IMR-90 (cell line): ENCODE results near the gene SAP30BP. TPM values are rescaled to one million over a fixed set of nuclear protein-coding genes. Genes with fewer than 3 reads are reported as not detected.

ENCODE experiments used
- ATAC-seq: fragments of 200-7000 bp; cut with Tn5 transposase; 2 replicates; pipeline ENCODE4 v1.9.1; 2020; ENCODE audit warnings: low read depth, mild to moderate bottlenecking, moderate library complexity
- BruUV-seq: library from RNA; stranded (reverse); fragments of 400-500 nt; replicated peaks from 2 replicates; lab custom pipeline; 2021; lab: Mats Ljungman, UMichigan
- CTCF ChIA-PET: fragments of 300-600 bp; formaldehyde crosslinking; extraction: SDS; loops from one replicate; lab custom pipeline; 2021; ENCODE audit warnings: antibody characterized with exemption; lab: Yijun Ruan, JAX
- POLR2A ChIA-PET: fragments of 300-600 bp; sonication (Branson Sonifier 250); formaldehyde crosslinking; loops from one replicate; lab custom pipeline; 2022; ENCODE audit warnings: antibody characterized with exemption; ENCODE audit not compliant: unreplicated experiment; lab: Charles Lee
- DNase-seq: peaks from one replicate; pipeline ENCODE4 v3.0.0; 2013
- H2AFZ ChIP-seq: replicated peaks from 2 replicates; pipeline ENCODE3; 2013; ENCODE audit warnings: low read length, mild to moderate bottlenecking; ENCODE audit not compliant: poor library complexity
- H2AK5ac ChIP-seq: 2 replicates; pipeline ENCODE4 v1.6.1; 2013; ENCODE audit warnings: low read depth, low read length, inconsistent platforms
- H2AK9ac ChIP-seq: replicated peaks from 2 replicates; pipeline ENCODE3; 2013; ENCODE audit warnings: mild to moderate bottlenecking, low read depth, low read length, moderate library complexity; ENCODE audit not compliant: poor library complexity
- H2BK120ac ChIP-seq: 2 replicates; pipeline ENCODE4 v1.6.1; 2013; ENCODE audit warnings: low read depth, low read length, inconsistent platforms
- H2BK15ac ChIP-seq: 3 replicates; pipeline ENCODE4 v1.6.1; 2013; ENCODE audit warnings: low read depth, low read length, inconsistent platforms
- H2BK20ac ChIP-seq: 2 replicates; pipeline ENCODE4 v1.6.1; 2013; ENCODE audit warnings: low read depth, mild to moderate bottlenecking, inconsistent platforms, low read length, moderate library complexity
- H2BK5ac ChIP-seq: 2 replicates; pipeline ENCODE4 v1.6.1; 2013; ENCODE audit warnings: mild to moderate bottlenecking, low read depth, low read length, inconsistent platforms; ENCODE audit not compliant: poor library complexity, severe bottlenecking
- H3K14ac ChIP-seq: replicated peaks from 2 replicates; pipeline ENCODE4 v1.6.1; 2013; ENCODE audit warnings: low read depth, low read length, inconsistent platforms
- H3K18ac ChIP-seq: 2 replicates; pipeline ENCODE4 v1.6.1; 2013; ENCODE audit warnings: low read depth, low read length, control low read depth
- H3K23ac ChIP-seq: 2 replicates; pipeline ENCODE4 v1.6.1; 2013; ENCODE audit warnings: low read depth, low read length, inconsistent platforms
- H3K27ac ChIP-seq: 2 replicates; pipeline ENCODE4 v1.5.1; 2013; ENCODE audit warnings: mild to moderate bottlenecking, control low read depth, low read length; ENCODE audit not compliant: insufficient read depth
- H3K27me3 ChIP-seq: 2 replicates; pipeline ENCODE4 v1.6.1; 2013; ENCODE audit warnings: low read length; ENCODE audit not compliant: control insufficient read depth, insufficient read depth
- H3K36me3 ChIP-seq: 2 replicates; pipeline ENCODE4 v1.6.1; 2013; ENCODE audit warnings: low read length, mixed read lengths; ENCODE audit not compliant: control insufficient read depth, insufficient read depth
- H3K4ac ChIP-seq: 2 replicates; pipeline ENCODE4 v1.6.1; 2013; ENCODE audit warnings: low read depth, low read length, inconsistent platforms
- H3K4me1 ChIP-seq: 2 replicates; pipeline ENCODE4 v1.6.1; 2013; ENCODE audit warnings: low read length, mixed read lengths; ENCODE audit not compliant: control insufficient read depth, insufficient read depth
- H3K4me2 ChIP-seq: 2 replicates; pipeline ENCODE4 v1.6.1; 2013; ENCODE audit warnings: low read depth, mild to moderate bottlenecking, control low read depth, low read length, moderate library complexity
- H3K4me3 ChIP-seq: 2 replicates; pipeline ENCODE4 v1.5.1; 2013; ENCODE audit warnings: low read depth, mild to moderate bottlenecking, control low read depth, low read length, moderate library complexity; ENCODE audit not compliant: insufficient read depth
- H3K56ac ChIP-seq: 2 replicates; pipeline ENCODE4 v1.6.1; 2013; ENCODE audit warnings: low read length, inconsistent platforms; ENCODE audit not compliant: insufficient read depth; ENCODE audit errors: extremely low read depth
- H3K79me1 ChIP-seq, 2 experiments: 2 replicates each; pipeline ENCODE4 v1.6.1; 2013; ENCODE audit warnings: low read length in 2 of 2, inconsistent platforms in 1 of 2, low read depth in 1 of 2
- H3K9ac ChIP-seq: 2 replicates; pipeline ENCODE4 v1.6.1; 2013; ENCODE audit warnings: low read depth, low read length, control low read depth
- H3K9me1 ChIP-seq: 2 replicates; pipeline ENCODE4 v1.6.1; 2013; ENCODE audit warnings: low read length, inconsistent platforms; ENCODE audit not compliant: insufficient read depth
- H3K9me3 ChIP-seq: 2 replicates; pipeline ENCODE4 v1.6.1; 2013; ENCODE audit warnings: low read length; ENCODE audit not compliant: control insufficient read depth, insufficient read depth
- H4K20me1 ChIP-seq: 2 replicates; pipeline ENCODE4 v1.6.1; 2013; ENCODE audit warnings: low read length, inconsistent platforms; ENCODE audit not compliant: insufficient read depth
- H4K5ac ChIP-seq: 2 replicates; pipeline ENCODE4 v1.6.1; 2013; ENCODE audit warnings: mild to moderate bottlenecking, low read depth, low read length, control low read depth
- H4K8ac ChIP-seq, 2 experiments: 2 replicates each; pipeline ENCODE4 v1.6.1; 2013; ENCODE audit warnings: low read depth in 2 of 2, low read length in 2 of 2, control low read depth in 1 of 2, inconsistent platforms in 1 of 2
- H4K91ac ChIP-seq: 2 replicates; pipeline ENCODE4 v1.6.1; 2013; ENCODE audit warnings: low read depth, low read length, inconsistent platforms; ENCODE audit not compliant: insufficient read depth
- BHLHE40 ChIP-seq: fragments of 150-350 bp; IDR thresholded peaks from 2 replicates; pipeline ENCODE4 v1.6.1; 2016; ENCODE audit warnings: mild to moderate bottlenecking, low read depth, low read length
- CEBPB ChIP-seq: IDR thresholded peaks from 2 replicates; pipeline ENCODE4 v1.6.1; 2012; ENCODE audit warnings: low read depth, low read length, improper control_type of control experiment
- CHD1 ChIP-seq: IDR thresholded peaks from 2 replicates; pipeline ENCODE4 v1.6.1; 2012; ENCODE audit warnings: low read depth, low read length, improper control_type of control experiment
- FOS ChIP-seq: fragments of 150-350 bp; IDR thresholded peaks from 2 replicates; pipeline ENCODE4 v1.6.1; 2016; ENCODE audit warnings: low read depth, low read length
- MAFK ChIP-seq: IDR thresholded peaks from 2 replicates; pipeline ENCODE4 v1.6.1; 2012; ENCODE audit warnings: low read depth, low read length, improper control_type of control experiment
- MAZ ChIP-seq: IDR thresholded peaks from 2 replicates; pipeline ENCODE4 v1.6.1; 2012; ENCODE audit warnings: low read depth, mild to moderate bottlenecking, low read length, improper control_type of control experiment, moderate library complexity, borderline replicate concordance
- MXI1 ChIP-seq: IDR thresholded peaks from 2 replicates; pipeline ENCODE4 v1.6.1; 2012; ENCODE audit warnings: low read depth, mild to moderate bottlenecking, low read length, moderate library complexity, borderline replicate concordance
- NFE2L2 ChIP-seq: fragments of 150-350 bp; IDR thresholded peaks from 2 replicates; pipeline ENCODE4 v1.6.1; 2016; ENCODE audit warnings: low read depth, mild to moderate bottlenecking, low read length
- POLR2A ChIP-seq: IDR thresholded peaks from 2 replicates; pipeline ENCODE4 v1.6.1; 2012; ENCODE audit warnings: mild to moderate bottlenecking, low read depth, low read length
- RAD21 ChIP-seq: IDR thresholded peaks from 2 replicates; pipeline ENCODE4 v1.6.1; 2012; ENCODE audit warnings: low read length, improper control_type of control experiment
- RCOR1 ChIP-seq: IDR thresholded peaks from 2 replicates; pipeline ENCODE4 v1.6.1; 2012; ENCODE audit warnings: mild to moderate bottlenecking, low read length, improper control_type of control experiment; ENCODE audit not compliant: insufficient replicate concordance
- RFX5 ChIP-seq: IDR thresholded peaks from 2 replicates; pipeline ENCODE4 v1.8.0; 2012; ENCODE audit warnings: low read depth, mild to moderate bottlenecking, low read length, moderate library complexity
- SMC3 ChIP-seq: fragments of 150-350 bp; IDR thresholded peaks from 2 replicates; pipeline ENCODE4 v1.6.1; 2016; ENCODE audit warnings: low read depth, mild to moderate bottlenecking, antibody characterized with exemption, low read length, moderate library complexity
- WGBS, 2 experiments: methylation state at CpG; one replicate each; pipeline versions ENCODE4 v1.1.5 to v1.1.7; 2013; ENCODE audit warnings: missing lambda C conversion rate in 2 of 2; ENCODE audit not compliant: insufficient read length in 1 of 2; ENCODE audit errors: extremely low coverage in 2 of 2; 5-methylcytosine and 5-hydroxymethylcytosine counted together
- dilution Hi-C: fragments of 300-500 bp; cut with HindIII; formaldehyde crosslinking; loops from one replicate; pipeline ENCODE4 v1.14.3; 2018; ENCODE audit warnings: low sequenced_read_pairs; ENCODE audit not compliant: unreplicated experiment
- in situ Hi-C: fragments of 300-500 bp; cut with MboI; formaldehyde crosslinking; loops from 3 replicates; pipeline ENCODE4 v1.14.3; 2019; ENCODE audit warnings: low sequenced_read_pairs, inconsistent platforms, mixed read lengths
- intact Hi-C: fragments of 100-400 bp; cut with micrococcal nuclease; formaldehyde crosslinking; loops from 2 replicates; pipeline ENCODE4 v1.10.0; 2022
- polyA plus RNA-seq, 3 experiments: library from polyadenylated mRNA; depleted of rRNA; stranded (reverse); fragments of >200 nt; gene quantifications; 2 replicates each; pipeline ENCODE4 v1.2.3, GENCODE V29; 2012; ENCODE audit warnings: low replicate concordance in 1 of 3
- total RNA-seq: library from RNA; depleted of rRNA; stranded (reverse); fragments of >200 nt; gene quantifications from 2 replicates; pipeline ENCODE4 v1.2.3, GENCODE V29; 2012
- TF ChIP-seq, protein P1 (sequence below): fragments of 150-350 bp; IDR thresholded peaks from 2 replicates; pipeline ENCODE4 v1.6.1; 2017; ENCODE audit warnings: mild to moderate bottlenecking, antibody characterized with exemption, low read length, low read depth
- TF ChIP-seq, protein P2 (sequence below): fragments of 150-350 bp; IDR thresholded peaks from 2 replicates; pipeline ENCODE4 v1.6.1; 2016; ENCODE audit warnings: low read depth, mild to moderate bottlenecking, low read length, moderate library complexity, borderline replicate concordance
- TF ChIP-seq, protein P3 (sequence below): conservative IDR thresholded peaks from 2 replicates; pipeline ENCODE4 v1.5.1; 2012; ENCODE audit warnings: mild to moderate bottlenecking, low read depth, low read length, improper control_type of control experiment

Gene SAP30BP
- total and polyA plus RNA-seq, 2 of the 4 experiments (the other 2 are of a cell fraction), result 70.4 to 139 TPM

DNA sequence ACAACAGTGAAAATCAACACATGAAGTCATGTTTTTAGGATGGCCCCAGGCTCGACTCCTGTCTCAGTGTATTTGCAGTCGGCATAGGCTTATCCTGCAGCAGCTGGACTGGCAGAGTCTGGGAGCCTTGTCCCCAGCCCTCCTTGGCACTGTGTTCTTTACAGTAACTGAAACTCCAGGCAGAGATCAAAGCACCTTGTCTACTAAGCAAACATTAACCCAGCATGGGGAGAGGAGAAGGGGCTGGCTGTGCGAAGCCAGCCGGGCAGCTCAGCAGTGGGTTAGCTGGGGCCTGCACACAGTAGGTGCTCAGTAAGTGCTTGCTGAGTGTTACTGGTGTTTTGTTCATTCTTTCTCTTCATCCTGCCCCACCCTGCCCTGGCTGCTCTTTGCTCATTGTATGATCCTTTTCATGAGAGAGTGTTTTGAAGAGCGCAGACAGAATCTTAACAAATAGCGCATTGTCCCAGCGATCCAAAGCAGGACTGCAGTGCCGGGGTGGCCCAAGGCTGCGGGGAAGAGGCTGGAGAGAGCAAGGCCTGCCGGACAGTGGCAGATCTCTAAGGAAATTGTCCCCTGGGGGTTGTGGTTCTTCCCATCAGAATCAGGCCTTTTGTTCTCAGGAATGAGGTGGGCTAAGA lies 30.6 kb downstream of the SAP30BP start:
- in situ Hi-C loops (no loop called here), intact Hi-C loops (no loop called here), dilution Hi-C loops (no loop called here)
- no peak overlapping the region for H2AK5ac ChIP-seq
- no CpG with 5 or more reads among the region's 10 CpGs for WGBS, 2 experiments
- H3K27ac ChIP-seq, result no peak overlapping the region
- H2AFZ ChIP-seq, result no peak overlapping the region
- TF ChIP-seq NFE2L2 (no peak), RFX5 (no peak), MAFK (no peak), FOS (no peak), CEBPB (no peak), POLR2A (no peak), BHLHE40 (no peak), RAD21 (no peak), MXI1 (no peak), MAZ (no peak), CHD1 (no peak), SMC3 (no peak), RCOR1 (no peak)
- TF ChIP-seq, protein P1, sequence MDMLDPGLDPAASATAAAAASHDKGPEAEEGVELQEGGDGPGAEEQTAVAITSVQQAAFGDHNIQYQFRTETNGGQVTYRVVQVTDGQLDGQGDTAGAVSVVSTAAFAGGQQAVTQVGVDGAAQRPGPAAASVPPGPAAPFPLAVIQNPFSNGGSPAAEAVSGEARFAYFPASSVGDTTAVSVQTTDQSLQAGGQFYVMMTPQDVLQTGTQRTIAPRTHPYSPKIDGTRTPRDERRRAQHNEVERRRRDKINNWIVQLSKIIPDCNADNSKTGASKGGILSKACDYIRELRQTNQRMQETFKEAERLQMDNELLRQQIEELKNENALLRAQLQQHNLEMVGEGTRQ, result no peak
- TF ChIP-seq, protein P2, sequence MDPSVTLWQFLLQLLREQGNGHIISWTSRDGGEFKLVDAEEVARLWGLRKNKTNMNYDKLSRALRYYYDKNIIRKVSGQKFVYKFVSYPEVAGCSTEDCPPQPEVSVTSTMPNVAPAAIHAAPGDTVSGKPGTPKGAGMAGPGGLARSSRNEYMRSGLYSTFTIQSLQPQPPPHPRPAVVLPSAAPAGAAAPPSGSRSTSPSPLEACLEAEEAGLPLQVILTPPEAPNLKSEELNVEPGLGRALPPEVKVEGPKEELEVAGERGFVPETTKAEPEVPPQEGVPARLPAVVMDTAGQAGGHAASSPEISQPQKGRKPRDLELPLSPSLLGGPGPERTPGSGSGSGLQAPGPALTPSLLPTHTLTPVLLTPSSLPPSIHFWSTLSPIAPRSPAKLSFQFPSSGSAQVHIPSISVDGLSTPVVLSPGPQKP, result no peak
- TF ChIP-seq, protein P3, sequence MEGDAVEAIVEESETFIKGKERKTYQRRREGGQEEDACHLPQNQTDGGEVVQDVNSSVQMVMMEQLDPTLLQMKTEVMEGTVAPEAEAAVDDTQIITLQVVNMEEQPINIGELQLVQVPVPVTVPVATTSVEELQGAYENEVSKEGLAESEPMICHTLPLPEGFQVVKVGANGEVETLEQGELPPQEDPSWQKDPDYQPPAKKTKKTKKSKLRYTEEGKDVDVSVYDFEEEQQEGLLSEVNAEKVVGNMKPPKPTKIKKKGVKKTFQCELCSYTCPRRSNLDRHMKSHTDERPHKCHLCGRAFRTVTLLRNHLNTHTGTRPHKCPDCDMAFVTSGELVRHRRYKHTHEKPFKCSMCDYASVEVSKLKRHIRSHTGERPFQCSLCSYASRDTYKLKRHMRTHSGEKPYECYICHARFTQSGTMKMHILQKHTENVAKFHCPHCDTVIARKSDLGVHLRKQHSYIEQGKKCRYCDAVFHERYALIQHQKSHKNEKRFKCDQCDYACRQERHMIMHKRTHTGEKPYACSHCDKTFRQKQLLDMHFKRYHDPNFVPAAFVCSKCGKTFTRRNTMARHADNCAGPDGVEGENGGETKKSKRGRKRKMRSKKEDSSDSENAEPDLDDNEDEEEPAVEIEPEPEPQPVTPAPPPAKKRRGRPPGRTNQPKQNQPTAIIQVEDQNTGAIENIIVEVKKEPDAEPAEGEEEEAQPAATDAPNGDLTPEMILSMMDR, result no peak
- ATAC-seq (no peak), DNase-seq (no peak)
- no peak overlapping the region for H4K8ac ChIP-seq
- no peak overlapping the region for H4K91ac ChIP-seq
- no peaks in the 10 kb centered on the region for H3K9me3 ChIP-seq
- peaks cover 48% of the 10 kb centered on the region for H4K20me1 ChIP-seq
- H2BK15ac ChIP-seq, result no peak overlapping the region
- H2BK20ac ChIP-seq, result no peak overlapping the region
- no peak overlapping the region for H3K4me2 ChIP-seq
- no peak overlapping the region for H3K9ac ChIP-seq
- peaks cover 35 to 91% of the 10 kb centered on the region in 2 experiments for H3K79me1 ChIP-seq
- H2AK9ac ChIP-seq, result no peak overlapping the region
- H4K5ac ChIP-seq, result no peak overlapping the region
- H3K4me1 ChIP-seq, result peaks cover 23% of the 10 kb centered on the region
- no peak overlapping the region for H3K56ac ChIP-seq
- H3K36me3 ChIP-seq, result peaks cover 55% of the 10 kb centered on the region
- H3K4ac ChIP-seq, result no peak overlapping the region
- no peak overlapping the region for H3K18ac ChIP-seq
- ChIA-PET POLR2A (no interaction called here), CTCF (no interaction called here)
- no peak overlapping the region for H3K4me3 ChIP-seq
- H2BK120ac ChIP-seq, result no peak overlapping the region
- peaks cover 34% of the 10 kb centered on the region for H3K9me1 ChIP-seq
- H2BK5ac ChIP-seq, result no peak overlapping the region
- no peaks in the 10 kb centered on the region for H3K27me3 ChIP-seq
- BruUV-seq, result no TSS peak
- H3K23ac ChIP-seq, result no peak overlapping the region
- no peak overlapping the region for H3K14ac ChIP-seq
